B cell (primary cell): ENCODE measurements around the gene ONECUT3. TPM values are rescaled to one million over a fixed set of nuclear protein-coding genes. Genes with fewer than 3 reads are reported as not detected.

Experiments
- ATAC-seq: fragments of 200-7000 bp; cut with Tn5 transposase; one replicate; pipeline ENCODE4 v1.10.0; 2021; ENCODE audit warnings: low read depth, mild to moderate bottlenecking, moderate number of reproducible peaks, moderate library complexity
- CTCF ChIA-PET: fragments of 350-600 bp; sonication (Branson Sonifier 250); formaldehyde crosslinking; loops from one replicate; lab custom pipeline; 2021; ENCODE audit warnings: antibody characterized with exemption, inconsistent platforms; lab: Charles Lee
- POLR2A ChIA-PET: fragments of 350-600 bp; sonication (Branson Sonifier 250); formaldehyde crosslinking; loops from one replicate; lab custom pipeline; 2021; ENCODE audit warnings: antibody characterized with exemption; lab: Charles Lee
- DNase-seq: peaks from one replicate; pipeline ENCODE4 v3.0.0; 2013
- H2AFZ ChIP-seq: 2 replicates; pipeline ENCODE4 v1.6.1; 2012; ENCODE audit warnings: mild to moderate bottlenecking, low read depth, low read length; ENCODE audit not compliant: insufficient read depth, poor library complexity, severe bottlenecking
- H3K27ac ChIP-seq, 2 donors: 1 replicate in 1 of 2; 2 replicates in 1 of 2; pipeline ENCODE4 v1.5.1; 2012 to 2013; ENCODE audit warnings: low read length in 2 of 2, mild to moderate bottlenecking in 2 of 2, moderate library complexity in 1 of 2
- H3K27me3 ChIP-seq, 4 experiments: fragments of 200-600 bp in 1 of 4; sonication (generic) in 1 of 4; replicated peaks in 1 of 4; 1 replicate in 2 of 4; 2 replicates in 2 of 4; pipeline versions ENCODE4 v1.6.1 to v1.7.0; 2013 to 2016; ENCODE audit warnings: low read length in 3 of 4, mild to moderate bottlenecking in 2 of 4, mixed read lengths in 1 of 4, moderate library complexity in 1 of 4; ENCODE audit not compliant: insufficient read depth in 4 of 4, control insufficient read depth in 3 of 4; ENCODE audit errors: control extremely low read depth in 1 of 4
- H3K36me3 ChIP-seq, 2 experiments: replicated peaks in 1 of 2; 1 replicate in 1 of 2; 2 replicates in 1 of 2; pipeline versions ENCODE4 v1.6.1 to v1.7.1; 2013; ENCODE audit warnings: low read length in 1 of 2; ENCODE audit not compliant: insufficient read depth in 2 of 2, control insufficient read depth in 1 of 2; ENCODE audit errors: control extremely low read depth in 1 of 2, extremely low read depth in 1 of 2
- H3K4me1 ChIP-seq, 2 donors: fragments of 200-600 bp in 1 of 2; sonication (generic) in 1 of 2; 1 replicate in 1 of 2; 2 replicates in 1 of 2; pipeline versions ENCODE4 v1.5.1 to v1.6.1; 2013 to 2017; ENCODE audit warnings: low read length in 2 of 2; ENCODE audit not compliant: control insufficient read depth in 2 of 2, insufficient read depth in 2 of 2
- H3K4me2 ChIP-seq: replicated peaks from 2 replicates; pipeline ENCODE3; 2012; ENCODE audit warnings: mild to moderate bottlenecking, low read depth, low read length; ENCODE audit not compliant: poor library complexity, severe bottlenecking
- H3K4me3 ChIP-seq, 5 experiments: fragments of 200-600 bp in 1 of 5; sonication (generic) in 1 of 5; 1 replicate in 3 of 5; 2 replicates in 2 of 5; pipeline versions ENCODE4 v1.5.1 to v1.7.0; 2011 to 2016; ENCODE audit warnings: low read length in 4 of 5, mild to moderate bottlenecking in 4 of 5, low read depth in 2 of 5, control low read depth in 1 of 5, moderate library complexity in 1 of 5; ENCODE audit not compliant: insufficient read depth in 1 of 5; ENCODE audit errors: control extremely low read depth in 1 of 5, extremely low read depth in 1 of 5
- H3K79me2 ChIP-seq: fragments of 200-600 bp; sonication (generic); one replicate; pipeline ENCODE4 v1.6.0; 2016; ENCODE audit warnings: low read length; ENCODE audit not compliant: control insufficient read depth, insufficient read depth
- H3K9ac ChIP-seq: fragments of 200-600 bp; sonication (generic); 2 replicates; pipeline ENCODE4 v1.6.1; 2017; ENCODE audit warnings: mild to moderate bottlenecking, low read length, moderate library complexity
- H3K9me3 ChIP-seq, 3 donors: one replicate each; pipeline versions ENCODE4 v1.6.1 to v1.7.1; 2013; ENCODE audit warnings: low read length in 2 of 3; ENCODE audit not compliant: control insufficient read depth in 2 of 3, insufficient read depth in 1 of 3; ENCODE audit errors: control extremely low read depth in 1 of 3
- H4K20me1 ChIP-seq: 2 replicates; pipeline ENCODE4 v1.6.0; 2012; ENCODE audit warnings: mild to moderate bottlenecking, low read length; ENCODE audit not compliant: insufficient read depth, control insufficient read depth, poor library complexity, severe bottlenecking
- H3K27ac Mint-ChIP-seq: one replicate; pipeline ENCODE4 v1.8.0; 2021; ENCODE audit warnings: mixed read lengths
- H3K27me3 Mint-ChIP-seq: one replicate; pipeline ENCODE4 v1.8.0; 2021; ENCODE audit warnings: mixed read lengths
- H3K4me1 Mint-ChIP-seq: one replicate; pipeline ENCODE4 v1.8.0; 2021; ENCODE audit warnings: mixed read lengths
- H3K4me3 Mint-ChIP-seq: one replicate; pipeline ENCODE4 v1.8.0; 2021; ENCODE audit warnings: mixed read lengths
- H3K9me3 Mint-ChIP-seq: one replicate; pipeline ENCODE4 v1.8.0; 2022; ENCODE audit warnings: mixed read lengths; ENCODE audit not compliant: insufficient read depth
- CTCF ChIP-seq: fragments of 200-600 bp; IDR thresholded peaks from one replicate; pipeline ENCODE4 v1.8.0; 2022; ENCODE audit warnings: antibody characterized with exemption, mild to moderate bottlenecking
- EZH2 ChIP-seq: IDR thresholded peaks from 2 replicates; pipeline ENCODE4 v1.6.1; 2012; ENCODE audit warnings: borderline replicate concordance, low read depth, mild to moderate bottlenecking, moderate library complexity, low read length; ENCODE audit not compliant: insufficient read depth, poor library complexity, severe bottlenecking
- WGBS: methylation state at CpG from one replicate; pipeline ENCODE4 v1.1.5; 2013; ENCODE audit warnings: missing lambda C conversion rate; ENCODE audit not compliant: insufficient coverage; 5-methylcytosine and 5-hydroxymethylcytosine counted together
- intact Hi-C: fragments of 100-400 bp; cut with micrococcal nuclease; formaldehyde crosslinking; loops from one replicate; pipeline ENCODE4 v1.10.0; 2022
- polyA plus RNA-seq: library from polyadenylated mRNA; depleted of rRNA; stranded (reverse); fragments of >200 nt; gene quantifications from 2 replicates; pipeline ENCODE4 v1.2.3, GENCODE V29; 2012
- total RNA-seq, 2 donors: library from RNA; stranded (reverse); fragments of 120-200 nt in 1 of 2; gene quantifications; 1 replicate in 1 of 2; 2 replicates in 1 of 2; pipeline versions ENCODE4 v1.2.3 to v1.2.4, GENCODE V29; 2013 to 2022

The ONECUT3 gene
- total and polyA plus RNA-seq, 2 donors (not counting 1 experiment from before 2014, with no cell fraction given): not detected

- Histone ChIP-seq H3K9me3 (peaks cover 0 to 44% (median 0%) of the 10 kb centered on the region in 3 donors), H3K27me3 (peaks cover 0 to 59% (median 8%) of the 10 kb centered on the region in 4 experiments), H3K4me1 (peaks cover 0 to 2% of the 10 kb centered on the region in 2 donors), H4K20me1 (no peaks in the 10 kb centered on the region), H3K79me2 (no peaks in the 10 kb centered on the region), H3K9ac (no peak overlapping the region), H3K27ac (no peak overlapping the region), H3K4me3 (no peak overlapping the region), H3K4me2 (no peak overlapping the region), H3K36me3 (no peaks in the 10 kb centered on the region), H2AFZ (no peak overlapping the region)
- ATAC-seq (no peak), DNase-seq (no peak)
- peaks cover 4% of the 10 kb centered on the region for H3K9me3 Mint-ChIP-seq
- POLR2A ChIA-PET: interaction anchor here (0.6 kb wide), 1 partner anchor 852 kb away, joined by 3 read pairs; no protein-coding TSS in a partner anchor
- CTCF ChIA-PET: no interaction called here
- intact Hi-C loops: no loop called here
- no peak for TF ChIP-seq CTCF
- no peak for TF ChIP-seq EZH2
- 97% methylated on average over 6 of the region's 11 CpGs for WGBS
- H3K27me3 Mint-ChIP-seq: peaks cover 28% of the 10 kb centered on the region
- no peak overlapping the region for H3K27ac Mint-ChIP-seq
- no peaks in the 10 kb centered on the region for H3K4me1 Mint-ChIP-seq
- no peak overlapping the region for H3K4me3 Mint-ChIP-seq
Measured at GRCh38 chr19:1739960-1740629, 13.2 kb upstream of the ONECUT3 start.

GRCh38 chr19:1742989-1743696 lies 10.2 kb upstream of the ONECUT3 start:
- Histone ChIP-seq H3K4me2 (no peak overlapping the region), H3K27ac (no peak overlapping the region), H3K4me1 (peaks cover 18 to 25% of the 10 kb centered on the region in 2 donors), H2AFZ (no peak overlapping the region), H3K4me3 (no peak overlapping the region), H3K36me3 (no peaks in the 10 kb centered on the region), H3K27me3 (peaks cover 0 to 68% (median 21%) of the 10 kb centered on the region in 4 experiments), H3K79me2 (no peaks in the 10 kb centered on the region), H3K9ac (no peak overlapping the region), H3K9me3 (peaks cover 0 to 63% (median 6%) of the 10 kb centered on the region in 3 donors), H4K20me1 (no peaks in the 10 kb centered on the region)
- POLR2A ChIA-PET: no interaction called here
- CTCF ChIA-PET: no interaction called here
- Mint-ChIP-seq H3K4me1 (peaks cover 12% of the 10 kb centered on the region), H3K27ac (no peak overlapping the region), H3K4me3 (no peak overlapping the region), H3K27me3 (peaks cover 27% of the 10 kb centered on the region), H3K9me3 (peaks cover 4% of the 10 kb centered on the region)
- ATAC-seq: no peak
- WGBS: 86% methylated on average over 34 of the region's 34 CpGs
- TF ChIP-seq EZH2: no peak
- no peak for TF ChIP-seq CTCF
- DNase-seq: no peak
- intact Hi-C loops: no loop called here
